Measurements from ENCODE around the gene PRSS1.
"Not testable (repeated sequence)": the region's sequence is repeated elsewhere in the genome, so short reads cannot be mapped to it uniquely, and the experiment has no call there.

Gene PRSS1

DNA sequence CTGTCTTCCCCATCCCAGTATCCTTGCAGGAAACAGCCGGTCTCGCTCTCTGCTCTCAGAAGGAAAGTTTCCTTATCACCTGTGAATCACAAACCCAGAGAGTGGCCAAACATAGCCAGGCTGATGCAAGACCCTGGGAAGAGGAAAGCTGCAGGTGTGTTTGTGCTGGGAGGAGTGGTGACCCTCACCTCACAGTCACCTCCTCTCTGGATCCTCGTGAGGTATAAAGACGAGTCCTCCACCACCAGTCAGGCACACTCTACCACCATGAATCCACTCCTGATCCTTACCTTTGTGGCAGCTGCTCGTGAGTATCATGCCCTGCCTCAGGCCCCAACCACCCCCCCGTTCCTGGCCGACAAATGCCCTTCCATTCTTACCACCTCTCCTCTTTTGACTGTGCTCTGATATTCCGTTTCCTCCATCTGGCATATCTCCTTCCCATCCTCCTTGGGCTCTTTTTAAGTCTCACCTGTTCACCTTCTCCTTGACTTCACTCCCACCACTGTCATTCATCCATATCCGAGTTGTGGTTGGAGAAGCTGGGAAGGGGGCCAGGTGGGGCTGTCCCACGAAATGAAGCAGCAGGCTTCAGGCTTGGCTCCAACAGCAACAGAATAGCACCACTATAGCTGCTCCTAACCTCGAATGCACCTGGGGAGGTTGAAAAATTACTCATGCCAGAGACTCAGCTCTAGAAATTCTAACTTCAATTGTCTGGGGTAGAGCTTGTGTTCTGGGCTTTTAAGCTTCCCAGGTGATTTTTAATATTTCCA, at the start of gene PRSS1:
TSS of gene PRSS1 (plus strand) at position 255 of the 776 bp plus-strand sequence. CDS start at position 268, 13 bp downstream.
- no peak for DNase-seq (ENCODE audit: extremely low read depth in 1 of 2, low read depth in 1 of 2)

DNA sequence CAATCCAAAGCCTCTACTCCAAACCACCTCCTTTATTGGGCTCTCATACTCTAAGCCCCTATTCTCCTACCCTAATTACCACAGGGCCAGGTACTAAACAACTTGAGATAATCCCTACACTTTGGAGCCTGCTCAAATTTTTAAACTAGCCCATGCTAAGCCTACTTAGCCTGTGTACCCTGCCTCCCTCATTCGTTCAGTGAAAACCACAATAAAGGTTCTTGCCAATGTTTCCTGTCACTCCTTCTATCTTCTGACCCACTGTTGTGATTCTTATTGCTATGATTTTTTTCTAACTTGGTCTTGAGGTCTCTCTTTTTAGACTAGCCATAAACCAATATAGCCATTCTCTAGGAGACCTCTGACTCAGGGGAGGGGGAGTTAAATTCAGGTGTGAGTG, 48.3 kb upstream of the PRSS1 start:
- DNase-seq (ENCODE audit: extremely low read depth in 1 of 2, low read depth in 1 of 2): not testable (repeated sequence)

DNA sequence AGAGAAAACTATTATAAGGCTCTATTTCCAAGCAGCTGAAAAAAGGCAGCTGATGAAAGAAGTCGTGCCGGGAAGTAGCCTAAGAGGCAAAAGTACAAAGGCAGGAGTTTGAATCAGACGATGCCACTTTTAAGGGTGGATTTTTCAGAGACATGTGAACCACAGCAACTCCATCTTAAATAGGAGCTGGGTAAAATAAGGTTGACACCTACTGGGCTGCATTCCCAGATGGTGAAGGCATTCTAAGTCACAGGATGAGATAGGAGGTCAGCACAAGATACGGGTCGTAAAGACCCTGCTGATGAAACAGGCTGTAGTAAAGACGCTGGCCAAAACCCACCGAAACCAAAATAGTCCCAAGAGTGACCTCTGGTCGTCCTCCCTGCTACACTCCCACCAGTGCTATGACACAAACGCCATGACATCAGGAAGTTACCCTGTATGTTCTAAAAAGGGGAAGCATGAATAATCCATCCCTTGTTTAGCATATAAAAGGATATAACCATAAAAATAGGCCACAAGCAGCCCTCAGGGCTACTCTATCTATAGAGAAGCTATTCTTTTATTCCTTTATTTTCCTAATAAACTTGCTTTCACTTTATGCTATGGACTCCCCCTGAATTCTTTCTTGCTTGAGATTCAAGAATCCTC, 45.5 kb upstream of the PRSS1 start:
- DNase-seq (ENCODE audit: extremely low read depth in 1 of 2, low read depth in 1 of 2): no peak

DNA sequence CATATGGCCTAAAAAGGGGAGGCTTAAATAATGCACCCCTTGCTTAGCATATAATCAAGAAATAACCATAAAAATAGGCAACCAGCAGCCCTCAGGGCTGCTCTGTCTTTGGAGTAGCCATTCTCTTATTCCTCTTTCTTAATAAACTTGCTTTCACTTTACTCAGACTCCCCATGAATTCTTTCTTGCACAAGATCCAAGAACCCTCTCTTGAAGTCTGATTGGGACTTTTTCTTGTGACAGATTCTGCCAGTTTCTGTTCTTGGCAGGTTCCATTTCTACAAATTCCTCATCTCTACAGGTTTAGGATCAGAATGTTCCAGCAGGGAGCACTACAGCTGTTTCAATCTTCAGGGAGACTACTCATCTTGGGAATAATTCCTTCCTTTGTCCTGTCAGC, 40.5 kb upstream of the PRSS1 start:
- not testable (repeated sequence) for DNase-seq (ENCODE audit: extremely low read depth in 1 of 2, low read depth in 1 of 2)

GRCh38 chr7:142709921-142710320, 39.4 kb upstream of the PRSS1 start:
- DNase-seq (ENCODE audit: extremely low read depth in 1 of 2, low read depth in 1 of 2): no peak

DNA sequence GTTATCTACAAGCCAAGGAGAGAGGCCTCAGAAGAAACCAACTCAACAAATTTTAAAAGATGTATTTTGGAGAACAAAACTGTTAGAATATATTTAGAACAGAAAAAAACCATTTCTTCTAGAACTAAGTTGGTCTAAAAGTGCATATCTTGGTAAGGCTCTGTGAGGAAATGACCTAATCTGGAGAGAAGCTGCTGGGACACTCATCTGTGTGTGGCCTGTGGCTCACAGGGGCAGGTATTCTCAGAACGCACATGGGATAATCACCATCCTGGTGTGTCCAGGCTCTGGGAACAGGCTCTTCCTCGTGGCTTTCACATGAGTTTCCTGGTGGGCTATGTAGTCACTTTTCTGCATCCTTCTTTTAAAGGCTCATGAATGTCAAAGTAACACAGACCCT, 38.1 kb upstream of the PRSS1 start:
- no peak for DNase-seq (ENCODE audit: extremely low read depth in 1 of 2, low read depth in 1 of 2)

GRCh38 chr7:142711746-142712616, 37.3 kb upstream of the PRSS1 start:
- DNase-seq (ENCODE audit: extremely low read depth in 1 of 2, low read depth in 1 of 2): peak in 1 of 2 donors; percentile 9

- no peak for DNase-seq (ENCODE audit: extremely low read depth in 1 of 2, low read depth in 1 of 2)
Observed at GRCh38 chr7:142712617-142712957, 36.7 kb upstream of the PRSS1 start.

GRCh38 chr7:142714375-142714774, 34.9 kb upstream of the PRSS1 start:
- DNase-seq (ENCODE audit: extremely low read depth in 1 of 2, low read depth in 1 of 2): no peak

DNA sequence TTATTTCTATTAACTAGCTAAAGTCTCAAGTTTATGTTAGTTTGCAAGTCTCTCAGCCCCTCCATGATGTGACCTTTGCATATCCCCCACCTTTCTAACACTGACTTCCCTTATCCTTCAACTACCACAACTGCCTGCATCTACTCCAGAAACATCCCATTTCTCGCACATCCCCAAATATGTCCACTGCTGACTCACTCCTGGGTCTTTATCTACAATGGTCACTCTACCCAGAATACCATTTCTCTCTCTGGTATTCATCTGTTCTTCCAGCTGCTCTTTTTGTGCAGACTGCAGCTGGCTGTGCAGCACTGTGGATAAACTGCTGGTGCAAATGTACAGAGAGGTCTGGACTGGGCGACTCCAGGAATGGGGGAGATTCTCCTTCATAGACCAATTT, 32.7 kb upstream of the PRSS1 start:
- no peak for DNase-seq (ENCODE audit: extremely low read depth in 1 of 2, low read depth in 1 of 2)

DNA sequence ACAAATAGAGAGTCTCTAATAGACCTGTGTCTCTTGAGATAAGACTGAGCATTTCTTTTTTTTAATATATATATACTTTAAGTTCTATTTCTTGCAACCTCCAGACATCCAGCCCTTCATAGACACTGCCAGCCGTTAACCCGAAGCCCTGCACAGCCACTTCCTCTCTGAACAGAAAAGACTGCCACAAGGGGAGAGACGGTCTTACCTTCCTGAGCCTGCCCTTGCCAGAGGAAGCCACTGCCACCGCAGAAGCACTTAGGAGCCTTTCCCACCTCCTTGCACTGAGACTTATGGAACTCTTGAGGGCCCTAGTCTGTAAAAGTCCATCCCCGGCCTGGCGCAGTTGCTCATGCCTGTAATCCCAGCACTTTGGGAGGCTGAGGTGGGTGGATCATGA, 31.8 kb upstream of the PRSS1 start:
- DNase-seq (ENCODE audit: extremely low read depth in 1 of 2, low read depth in 1 of 2): peak in 1 of 2 donors; percentile 3

DNA sequence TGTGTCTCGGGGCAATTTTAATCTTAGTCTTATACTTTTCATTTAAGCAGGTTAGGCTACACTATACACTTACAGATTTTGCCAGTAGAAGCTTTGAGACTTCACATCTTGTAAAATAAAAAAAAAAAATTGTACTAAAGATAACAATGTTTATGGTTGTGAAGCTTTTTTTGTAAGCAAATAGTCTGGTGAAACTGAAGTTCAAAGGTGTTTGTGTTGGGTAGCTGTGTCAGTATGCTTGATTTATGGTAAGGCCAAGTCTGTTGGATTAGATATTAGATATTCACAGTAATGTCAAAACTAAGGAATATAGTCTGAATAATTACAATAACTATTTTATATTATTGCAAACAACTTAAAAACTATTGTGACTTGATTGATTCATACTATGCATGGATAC, 31.0 kb upstream of the PRSS1 start:
- no peak for DNase-seq (ENCODE audit: extremely low read depth in 1 of 2, low read depth in 1 of 2)

- no peak for DNase-seq (ENCODE audit: extremely low read depth in 1 of 2, low read depth in 1 of 2)
Observed at GRCh38 chr7:142720172-142720773, 29.0 kb upstream of the PRSS1 start.

GRCh38 chr7:142720986-142721385, 28.3 kb upstream of the PRSS1 start:
- no peak for DNase-seq (ENCODE audit: extremely low read depth in 1 of 2, low read depth in 1 of 2)

DNA sequence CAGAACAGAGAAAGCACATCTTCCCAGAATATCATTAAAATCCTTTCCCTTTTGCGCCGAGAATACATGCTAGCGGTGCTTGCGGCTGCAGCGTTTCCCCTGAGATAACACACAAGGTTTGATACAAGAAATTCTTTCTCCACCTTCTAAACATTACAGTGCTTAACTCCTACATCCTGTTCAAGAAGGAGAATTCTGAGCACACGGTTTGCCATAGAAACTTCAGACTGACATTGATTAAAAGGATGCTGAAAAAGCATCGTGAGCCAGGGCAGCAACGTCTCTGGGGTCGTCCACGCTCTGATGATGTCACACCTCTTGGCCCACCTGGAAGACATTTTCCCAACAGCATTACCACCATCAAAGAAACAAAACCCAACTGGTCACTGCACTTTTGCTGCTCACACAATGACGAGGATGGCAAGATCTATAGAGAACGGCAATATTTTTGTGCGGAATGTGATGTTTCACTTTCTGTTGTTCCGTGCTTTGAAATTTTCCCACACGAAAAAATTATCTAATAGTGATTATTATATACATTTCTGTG, 27.0 kb upstream of the PRSS1 start:
- DNase-seq (ENCODE audit: extremely low read depth in 1 of 2, low read depth in 1 of 2): no peak

DNA sequence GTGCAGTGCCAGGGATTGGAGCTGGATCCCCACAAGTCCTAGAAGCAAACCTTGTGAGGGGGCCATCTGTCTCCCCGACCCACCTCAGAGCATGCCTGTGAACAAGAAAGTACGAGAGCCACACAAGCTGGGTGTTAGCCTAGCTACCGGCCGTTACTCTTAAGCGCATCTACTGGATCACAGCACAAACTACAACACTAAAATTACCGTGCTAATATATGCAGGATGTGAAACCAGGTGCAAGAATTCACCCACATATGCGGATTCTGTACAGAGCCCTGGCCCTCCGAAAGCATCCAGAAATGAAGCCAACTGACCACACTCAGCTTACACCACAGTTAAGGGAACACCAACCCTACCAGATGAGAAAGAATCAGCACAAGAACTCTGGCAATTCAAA, 16.0 kb upstream of the PRSS1 start:
- DNase-seq (ENCODE audit: extremely low read depth in 1 of 2, low read depth in 1 of 2): no peak

DNA sequence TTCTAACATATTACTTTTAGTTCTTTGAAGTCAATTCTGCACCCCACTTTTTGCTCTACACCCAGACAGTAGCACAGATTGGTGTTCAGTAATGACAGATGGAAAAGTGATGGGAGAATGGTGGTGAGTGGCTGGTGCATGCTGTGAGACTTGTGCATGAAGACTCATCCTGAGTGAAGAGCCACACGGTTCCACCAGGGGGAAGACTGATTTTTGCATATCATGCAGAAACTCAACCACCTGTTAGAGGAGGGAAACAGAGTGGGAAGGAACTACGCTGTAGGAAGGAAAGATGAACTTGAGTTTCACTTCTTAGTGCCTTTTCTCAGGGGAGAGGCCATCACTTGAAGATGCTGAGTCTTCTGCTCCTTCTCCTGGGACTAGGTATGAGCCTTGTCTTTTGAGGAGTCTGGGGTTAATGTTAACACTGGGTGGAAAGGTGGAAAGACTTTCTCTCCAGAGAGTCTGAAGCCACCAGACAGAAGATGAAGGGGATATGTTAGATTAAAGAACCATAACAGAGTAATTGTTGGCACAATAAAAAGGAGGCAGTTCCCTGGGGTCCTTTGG, 9.3 kb upstream of the PRSS1 start:
- no peak for DNase-seq (ENCODE audit: extremely low read depth in 1 of 2, low read depth in 1 of 2)

- DNase-seq (ENCODE audit: extremely low read depth in 1 of 2, low read depth in 1 of 2): no peak
Observed at GRCh38 chr7:142740786-142741185, 8.5 kb upstream of the PRSS1 start.

- not testable (repeated sequence) for DNase-seq (ENCODE audit: extremely low read depth in 1 of 2, low read depth in 1 of 2)
Observed at GRCh38 chr7:142741932-142742331, 7.3 kb upstream of the PRSS1 start.

DNA sequence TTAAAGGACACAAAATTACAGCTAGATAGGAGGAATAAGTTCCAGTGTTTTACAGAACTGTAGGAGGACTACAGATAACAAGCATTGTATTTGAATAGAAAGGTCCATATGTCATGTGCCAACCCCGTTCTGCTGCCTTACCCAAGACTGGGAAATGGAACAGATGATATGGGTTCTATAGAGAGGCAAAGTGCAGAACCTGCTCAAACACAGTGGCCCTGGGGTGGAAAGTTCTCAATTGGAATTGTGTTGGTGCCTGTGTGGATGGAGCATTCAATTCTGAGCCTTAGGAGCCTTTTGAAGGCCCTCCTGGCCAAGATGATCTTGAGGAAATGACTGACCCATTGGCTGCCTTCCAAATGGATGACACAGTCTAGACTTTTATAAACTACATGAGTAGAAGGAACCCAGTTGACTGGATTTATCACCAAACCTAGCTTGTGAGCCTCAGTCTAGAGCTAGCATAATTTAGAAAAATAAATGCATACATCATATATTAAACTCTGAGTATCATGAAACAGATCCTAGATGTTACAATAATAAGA, 4.1 kb upstream of the PRSS1 start:
- DNase-seq (ENCODE audit: extremely low read depth in 1 of 2, low read depth in 1 of 2): no peak
